Measurements from ENCODE around the gene DCDC2C. TPM values are rescaled to one million over a fixed set of nuclear protein-coding genes. Genes with fewer than 3 reads are reported as not detected.

DCDC2C gene
- total and polyA plus RNA-seq, 2 donors (not counting 3 experiments of a cell fraction or from before 2014, with no cell fraction given), result not detected

GRCh38 chr2:3871002-3871401 is 167.6 kb downstream of the DCDC2C start:
- no peak for TF ChIP-seq JUN (IDR thresholded peaks at IDR 0.05; ENCODE audit: borderline replicate concordance, insufficient read depth, insufficient read length, low read depth)
- no peak for TF ChIP-seq MYC (IDR thresholded peaks at IDR 0.05; ENCODE audit: low read depth, low read length)
- no peak for TF ChIP-seq EZH2 (IDR thresholded peaks at IDR 0.05; ENCODE audit: borderline replicate concordance, low read depth, low read length, severe bottlenecking)
- no peak for TF ChIP-seq POLR2A (IDR thresholded peaks at IDR 0.05; ENCODE audit: low read depth, low read length)
- TF ChIP-seq POLR2AphosphoS5 (IDR thresholded peaks at IDR 0.05; ENCODE audit: insufficient read depth, low read depth, low read length), result no peak
- no peak for TF ChIP-seq MAX (IDR thresholded peaks at IDR 0.05; ENCODE audit: insufficient read depth, insufficient read length)
- TF ChIP-seq CTCF (IDR thresholded peaks at IDR 0.05; ENCODE audit: extremely low read depth in 1 of 2, insufficient read depth in 1 of 2, low read depth in 1 of 2, low read length in 2 of 2), result no peak
- no peak for TF ChIP-seq GATA2 (IDR thresholded peaks at IDR 0.05; ENCODE audit: insufficient read depth, insufficient read length, low read depth, low read length)
- TF ChIP-seq FOS (IDR thresholded peaks at IDR 0.05; ENCODE audit: borderline replicate concordance, insufficient read depth, low read length), result no peak
- FAIRE-seq, result no peak
- H3K4me3 ChIP-seq (replicated peaks in 1 of 3; ENCODE audit: insufficient read depth in 1 of 3, low read depth in 1 of 3, low read length in 3 of 3), result no peak overlapping the region
- no peaks in the 10 kb centered on the region for H3K4me1 ChIP-seq (ENCODE audit: control insufficient read depth, extremely low read depth, insufficient read depth, low read length)
- no peaks in the 10 kb centered on the region for H3K27me3 ChIP-seq (ENCODE audit: control insufficient read depth in 2 of 2, insufficient read depth in 2 of 2, low read length in 2 of 2)
- H3K79me2 ChIP-seq (ENCODE audit: control insufficient read depth, insufficient read depth, low read length), result no peaks in the 10 kb centered on the region
- H3K9ac ChIP-seq (replicated peaks; ENCODE audit: extremely low read depth, insufficient read depth, low read length), result no peak overlapping the region
- dilution Hi-C loops (cut with MboI; ENCODE audit: extremely low pct_ligation_motif_present, low sequenced_read_pairs), result no loop called here
- H2AFZ ChIP-seq (ENCODE audit: low read depth, low read length), result no peak overlapping the region
- CTCF ChIA-PET, result no interaction called here
- intact Hi-C loops (cut with micrococcal nuclease), result no loop called here
- BruUV-seq (replicated peaks), result no TSS peak
- H3K27ac ChIP-seq (ENCODE audit: insufficient read depth, low read depth, low read length), result no peak overlapping the region
- no peaks in the 10 kb centered on the region for H3K9me3 ChIP-seq (replicated peaks; ENCODE audit: control insufficient read depth, insufficient read depth, low read length)
- no peak overlapping the region for H3K4me2 ChIP-seq (ENCODE audit: insufficient read depth, low read length)
- no peaks in the 10 kb centered on the region for H3K9me1 ChIP-seq (replicated peaks; ENCODE audit: control insufficient read depth, extremely low read depth, insufficient read depth, low read length)
- POLR2A ChIA-PET, result no interaction called here
- no peaks in the 10 kb centered on the region for H4K20me1 ChIP-seq (replicated peaks; ENCODE audit: control insufficient read depth, extremely low read depth, insufficient read depth, low read length)
- no peaks in the 10 kb centered on the region for H3K36me3 ChIP-seq (ENCODE audit: control insufficient read depth in 2 of 2, extremely low read depth in 1 of 2, insufficient read depth in 2 of 2, low read length in 2 of 2)
- no peak for DNase-seq (ENCODE audit: low read depth, low spot score)
